Testis (tissue), 3 donors: Measurements from ENCODE around the gene LSP1. TPM values are rescaled to one million over a fixed set of nuclear protein-coding genes. Genes with fewer than 3 reads are reported as not detected.

Experiments used
- DNase-seq: peaks from one replicate; pipeline ENCODE4 v3.0.0-alpha.2; 2019
- H3K27ac ChIP-seq, 2 donors: fragments of 200-600 bp; sonication (generic); one replicate each; pipeline ENCODE4 v1.5.1; 2019
- H3K27me3 ChIP-seq: fragments of 200-600 bp; sonication (generic); one replicate; pipeline ENCODE4 v1.5.1; 2019
- H3K36me3 ChIP-seq: fragments of 200-600 bp; sonication (generic); one replicate; pipeline ENCODE4 v1.5.1; 2017; ENCODE audit warnings: low read depth; ENCODE audit errors: missing control alignments
- H3K4me1 ChIP-seq: fragments of 200-600 bp; sonication (generic); one replicate; pipeline ENCODE4 v1.5.1; 2019
- H3K4me3 ChIP-seq, 2 donors: fragments of 200-600 bp; sonication (generic); one replicate each; pipeline ENCODE4 v1.5.1; 2017 to 2019
- H3K9me3 ChIP-seq: fragments of 200-600 bp; sonication (generic); one replicate; pipeline ENCODE4 v1.5.1; 2017
- POLR2A ChIP-seq: fragments of 450-650 bp; IDR thresholded peaks from one replicate; pipeline ENCODE4 v1.6.1; 2017; ENCODE audit warnings: antibody characterized with exemption, mild to moderate bottlenecking, moderate library complexity
- WGBS, 2 donors: methylation state at CpG; one replicate each; pipeline ENCODE4 v1.1.5; 2018; 5-methylcytosine and 5-hydroxymethylcytosine counted together
- intact Hi-C: fragments of 100-400 bp; cut with DNase I; formaldehyde crosslinking; loops from one replicate; pipeline ENCODE4 v1.15.1; 2023; ENCODE audit warnings: low total_unique reads
- polyA plus RNA-seq: library from polyadenylated mRNA; stranded (reverse); fragments of 350-450 nt; fragmentation: Illumina TruSeq; extraction: RNeasy Lipid Tissue Mini Kit (QIAGEN cat#74804); gene quantifications from one replicate; pipeline ENCODE4 v1.2.3, GENCODE V29; 2014; ENCODE audit warnings: low read depth, low replicate concordance; ENCODE audit not compliant: insufficient read depth
- total RNA-seq, 2 donors: library from RNA; depleted of rRNA; stranded (reverse); fragments of >200 nt; gene quantifications; one replicate each; pipeline ENCODE4 v1.2.3, GENCODE V29; 2016
- TF ChIP-seq, protein P1 (sequence below), 3 experiments: fragments of 450-650 bp in 2 of 3; fragments of 200-600 bp in 1 of 3; sonication (generic) in 1 of 3; IDR thresholded peaks; one replicate each; pipeline ENCODE4 v1.5.1; 2016 to 2019; ENCODE audit warnings: antibody characterized with exemption in 3 of 3, mild to moderate bottlenecking in 2 of 3, moderate library complexity in 1 of 3

The LSP1 gene
- total and polyA plus RNA-seq, 3 donors from 2014 or later = 13.0 to 50.1 (median 19.9) TPM

- no peak for DNase-seq
- H3K36me3 ChIP-seq = no peaks in the 10 kb centered on the region
- peaks cover under 1% of the 10 kb centered on the region for H3K4me1 ChIP-seq
- H3K9me3 ChIP-seq = no peaks in the 10 kb centered on the region
- H3K27ac ChIP-seq = no peak overlapping the region
- no peaks in the 10 kb centered on the region for H3K27me3 ChIP-seq
- no peak for TF ChIP-seq POLR2A
- TF ChIP-seq, protein P1, sequence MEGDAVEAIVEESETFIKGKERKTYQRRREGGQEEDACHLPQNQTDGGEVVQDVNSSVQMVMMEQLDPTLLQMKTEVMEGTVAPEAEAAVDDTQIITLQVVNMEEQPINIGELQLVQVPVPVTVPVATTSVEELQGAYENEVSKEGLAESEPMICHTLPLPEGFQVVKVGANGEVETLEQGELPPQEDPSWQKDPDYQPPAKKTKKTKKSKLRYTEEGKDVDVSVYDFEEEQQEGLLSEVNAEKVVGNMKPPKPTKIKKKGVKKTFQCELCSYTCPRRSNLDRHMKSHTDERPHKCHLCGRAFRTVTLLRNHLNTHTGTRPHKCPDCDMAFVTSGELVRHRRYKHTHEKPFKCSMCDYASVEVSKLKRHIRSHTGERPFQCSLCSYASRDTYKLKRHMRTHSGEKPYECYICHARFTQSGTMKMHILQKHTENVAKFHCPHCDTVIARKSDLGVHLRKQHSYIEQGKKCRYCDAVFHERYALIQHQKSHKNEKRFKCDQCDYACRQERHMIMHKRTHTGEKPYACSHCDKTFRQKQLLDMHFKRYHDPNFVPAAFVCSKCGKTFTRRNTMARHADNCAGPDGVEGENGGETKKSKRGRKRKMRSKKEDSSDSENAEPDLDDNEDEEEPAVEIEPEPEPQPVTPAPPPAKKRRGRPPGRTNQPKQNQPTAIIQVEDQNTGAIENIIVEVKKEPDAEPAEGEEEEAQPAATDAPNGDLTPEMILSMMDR (IDR thresholded peaks at IDR 0.05) = no peak
- WGBS, 2 donors = 88 to 96% methylated on average over 3 to 11 of the region's 11 CpGs
- intact Hi-C loops = loop anchor here (5.0 kb wide), 1 partner anchor 40 kb away; no protein-coding TSS in a partner anchor
- no peak overlapping the region for H3K4me3 ChIP-seq
Measured at GRCh38 chr11:1887451-1888346, 34.8 kb downstream of the LSP1 start.

DNA sequence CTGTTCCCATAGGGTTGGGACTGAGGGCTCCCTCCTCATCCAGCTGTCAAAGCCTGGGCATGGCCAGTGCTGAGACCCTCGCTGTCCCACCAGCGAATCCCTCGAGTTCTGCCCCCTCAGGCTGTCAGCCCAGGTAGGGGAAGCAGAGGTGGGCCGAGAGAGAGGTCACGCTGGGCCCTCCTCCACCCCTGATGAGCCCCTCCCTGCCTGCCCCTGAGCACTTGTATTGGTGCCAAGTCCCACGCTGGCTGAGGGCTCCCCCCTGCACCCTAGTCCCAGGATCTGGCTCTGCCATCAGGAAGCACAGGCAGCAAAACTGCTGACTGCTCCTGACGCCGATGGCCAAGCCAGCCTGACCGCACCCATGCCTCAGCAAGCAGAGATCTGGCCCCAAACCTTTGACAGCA lies 35.5 kb downstream of the LSP1 start:
- no peak overlapping the region for H3K27ac ChIP-seq
- no peaks in the 10 kb centered on the region for H3K36me3 ChIP-seq
- intact Hi-C loops = loop anchor here (5.0 kb wide), 1 partner anchor 41 kb away; no protein-coding TSS in a partner anchor
- TF ChIP-seq POLR2A = no peak
- TF ChIP-seq, protein P1 (IDR thresholded peaks at IDR 0.05) = no peak
- DNase-seq = no peak
- no peaks in the 10 kb centered on the region for H3K27me3 ChIP-seq
- WGBS, 2 donors = 68 to 83% methylated on average over 5 to 9 of the region's 9 CpGs
- H3K4me1 ChIP-seq = no peaks in the 10 kb centered on the region
- no peaks in the 10 kb centered on the region for H3K9me3 ChIP-seq
- no peak overlapping the region for H3K4me3 ChIP-seq

GRCh38 chr11:1888811-1889210 lies 35.9 kb downstream of the LSP1 start:
- no peaks in the 10 kb centered on the region for H3K4me1 ChIP-seq
- H3K9me3 ChIP-seq = no peaks in the 10 kb centered on the region
- 91% methylated on average over 6 of the region's 6 CpGs for WGBS, 2 donors
- no peak overlapping the region for H3K27ac ChIP-seq
- H3K4me3 ChIP-seq = no peak overlapping the region
- TF ChIP-seq, protein P1 (IDR thresholded peaks at IDR 0.05) = no peak
- no peak for TF ChIP-seq POLR2A
- intact Hi-C loops = loop anchor here (5.0 kb wide), 1 partner anchor 42 kb away; no protein-coding TSS in a partner anchor
- no peak for DNase-seq
- no peaks in the 10 kb centered on the region for H3K36me3 ChIP-seq
- H3K27me3 ChIP-seq = no peaks in the 10 kb centered on the region

DNA sequence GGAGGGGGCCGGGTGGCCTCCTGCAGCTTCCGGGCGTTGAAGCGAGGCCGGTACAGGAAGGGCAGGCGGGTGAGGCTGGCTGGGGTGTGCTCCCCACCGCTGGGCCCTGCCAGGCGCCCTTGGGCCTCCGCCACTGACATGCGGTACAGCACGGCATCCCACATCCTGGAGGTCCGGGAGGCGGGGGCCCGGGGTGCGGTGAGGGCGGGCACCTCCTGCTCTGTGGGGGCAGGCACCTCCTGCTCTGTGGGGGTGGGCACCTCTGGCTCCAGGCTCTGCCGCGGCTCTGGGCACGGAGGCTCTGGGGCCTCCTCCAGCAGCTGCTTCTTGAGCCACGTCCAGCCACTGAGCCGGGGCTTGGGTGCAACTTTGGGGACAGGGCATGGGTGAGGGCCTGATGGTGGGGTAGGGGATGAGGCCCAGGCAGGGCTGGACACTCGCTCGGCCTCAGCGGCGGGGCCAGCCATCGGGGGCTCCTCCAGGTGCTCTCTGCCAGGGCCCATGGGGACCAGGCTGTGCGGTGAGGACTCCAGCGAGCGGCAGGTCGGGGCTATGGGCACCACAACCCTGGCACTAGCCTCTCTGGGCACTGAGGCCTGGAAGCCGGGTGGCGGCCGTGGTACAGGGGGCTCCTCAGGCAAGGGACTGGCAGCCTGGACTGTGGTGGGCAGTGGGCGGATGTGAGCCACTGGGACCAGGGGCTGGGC lies 36.5 kb downstream of the LSP1 start:
- Histone ChIP-seq H3K27ac (no peak overlapping the region), H3K27me3 (no peaks in the 10 kb centered on the region), H3K9me3 (no peaks in the 10 kb centered on the region), H3K4me3 (no peak overlapping the region), H3K4me1 (no peaks in the 10 kb centered on the region), H3K36me3 (no peaks in the 10 kb centered on the region)
- intact Hi-C loops = loop anchor here (5.0 kb wide), 1 partner anchor 42 kb away; no protein-coding TSS in a partner anchor
- no peak for DNase-seq
- TF ChIP-seq, protein P1 (IDR thresholded peaks at IDR 0.05) = no peak
- no peak for TF ChIP-seq POLR2A
- 80 to 87% methylated on average over 10 to 34 of the region's 34 CpGs for whole genome bisulfite sequencing, 2 donors
